ENCODE measurements around the gene SAMD13.

SAMD13 gene

DNA sequence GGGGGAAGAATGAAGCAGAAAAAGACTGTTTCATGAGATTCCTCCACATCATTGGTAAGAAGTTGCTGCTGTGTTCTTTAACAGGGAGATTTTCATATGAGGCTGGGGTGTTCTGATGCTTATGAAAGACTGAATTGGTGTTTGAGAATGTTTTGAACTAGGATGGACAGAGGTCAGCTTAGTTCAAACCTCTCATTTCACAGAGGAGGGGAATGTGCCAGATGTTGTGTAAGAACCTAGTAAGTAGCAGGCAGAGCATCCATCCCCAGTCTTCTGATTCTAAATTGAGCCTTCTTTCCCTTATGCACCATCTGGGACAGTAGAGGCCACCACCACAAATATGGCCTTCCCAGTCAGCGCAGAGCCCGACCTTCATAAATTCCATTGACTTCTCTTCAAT, 43.7 kb downstream of the SAMD13 start:
- no peak for DNase-seq (ENCODE audit: low read depth)

- DNase-seq (ENCODE audit: low read depth), result no peak
These were observed 45.9 kb downstream of the SAMD13 start for GRCh38 chr1:84347271-84347931.

- DNase-seq (ENCODE audit: low read depth), result no peak
These were observed 46.5 kb downstream of the SAMD13 start for GRCh38 chr1:84347932-84348555.

DNA sequence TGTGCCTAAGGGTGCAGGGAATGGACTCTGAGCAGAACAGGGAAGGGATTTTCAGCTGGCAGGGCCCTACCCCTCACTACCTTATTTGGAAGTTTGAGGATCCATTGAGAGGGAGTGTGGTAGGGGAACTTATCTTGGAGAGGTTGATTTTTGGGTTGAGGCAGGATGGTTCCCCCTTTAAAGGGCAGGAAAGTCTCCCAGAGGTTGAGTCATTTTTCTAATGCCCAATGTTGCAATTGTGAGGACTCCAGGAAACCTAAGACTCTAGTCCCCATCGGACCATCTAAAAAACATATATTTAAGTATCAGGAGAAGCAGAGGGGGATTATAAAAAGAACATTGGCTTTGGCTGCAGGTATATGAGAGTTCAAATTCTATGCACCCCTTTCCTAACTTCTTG, 47.3 kb downstream of the SAMD13 start:
- no peak for DNase-seq (ENCODE audit: low read depth)

- DNase-seq (ENCODE audit: low read depth), result no peak
These were observed 48.6 kb downstream of the SAMD13 start for GRCh38 chr1:84350104-84350503.

DNA sequence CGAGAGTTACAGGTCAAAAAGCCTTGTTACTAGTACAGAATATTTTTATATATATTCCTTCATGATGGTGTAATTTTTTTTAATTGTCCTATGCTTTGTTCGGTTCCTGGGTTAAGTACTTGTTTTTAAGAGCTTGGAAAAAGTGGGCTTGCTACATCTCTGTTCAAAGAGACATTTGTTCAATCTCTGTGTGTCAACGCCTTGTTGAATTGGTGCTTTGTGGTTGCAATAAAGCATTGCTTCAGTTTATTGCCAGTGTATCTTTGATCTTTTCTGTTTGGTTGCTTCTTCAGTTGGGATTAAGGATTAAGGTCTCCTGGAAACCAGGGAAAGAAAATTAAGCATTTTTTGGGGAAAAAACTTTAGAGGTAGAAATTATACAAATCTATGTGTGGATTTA, 49.0 kb downstream of the SAMD13 start:
- no peak for DNase-seq (ENCODE audit: low read depth)

GRCh38 chr1:84352298-84353106, 51.0 kb downstream of the SAMD13 start:
- no peak for DNase-seq (ENCODE audit: low read depth)

GRCh38 chr1:84353695-84354094, 52.2 kb downstream of the SAMD13 start:
- peak; percentile 52 for DNase-seq (ENCODE audit: low read depth)

GRCh38 chr1:84355556-84355955, 54.0 kb downstream of the SAMD13 start:
- DNase-seq (ENCODE audit: low read depth), result no peak

GRCh38 chr1:84356881-84357280, 55.4 kb downstream of the SAMD13 start:
- no peak for DNase-seq (ENCODE audit: low read depth)

- no peak for DNase-seq (ENCODE audit: low read depth)
These were observed 57.2 kb downstream of the SAMD13 start for GRCh38 chr1:84358695-84359094.

DNA sequence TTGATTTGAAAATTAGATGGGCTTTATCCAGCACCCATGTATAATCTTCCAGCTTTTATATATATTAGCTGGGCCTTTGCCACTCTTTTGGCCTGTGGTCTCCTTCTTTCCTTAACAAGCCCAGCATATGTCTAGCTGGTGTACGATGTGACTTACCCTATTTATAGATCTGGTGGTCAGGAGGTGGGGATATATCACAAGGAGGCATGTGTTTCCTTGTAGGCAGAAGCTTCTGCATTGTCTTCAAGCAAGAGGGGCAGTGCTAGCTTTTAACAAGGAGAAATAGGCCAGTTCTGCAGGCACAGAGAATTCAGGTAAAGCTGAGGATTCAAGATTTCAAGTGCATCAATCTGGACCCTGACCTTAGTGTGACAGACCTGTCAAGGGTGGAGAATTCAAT, 58.8 kb downstream of the SAMD13 start:
- DNase-seq (ENCODE audit: low read depth), result no peak

- no peak for DNase-seq (ENCODE audit: low read depth)
These were observed 60.3 kb downstream of the SAMD13 start for GRCh38 chr1:84361796-84362195.

GRCh38 chr1:84363019-84363418, 61.5 kb downstream of the SAMD13 start:
- DNase-seq (ENCODE audit: low read depth), result no peak

- DNase-seq (ENCODE audit: low read depth), result no peak
These were observed 62.1 kb downstream of the SAMD13 start for GRCh38 chr1:84363622-84364021.

DNA sequence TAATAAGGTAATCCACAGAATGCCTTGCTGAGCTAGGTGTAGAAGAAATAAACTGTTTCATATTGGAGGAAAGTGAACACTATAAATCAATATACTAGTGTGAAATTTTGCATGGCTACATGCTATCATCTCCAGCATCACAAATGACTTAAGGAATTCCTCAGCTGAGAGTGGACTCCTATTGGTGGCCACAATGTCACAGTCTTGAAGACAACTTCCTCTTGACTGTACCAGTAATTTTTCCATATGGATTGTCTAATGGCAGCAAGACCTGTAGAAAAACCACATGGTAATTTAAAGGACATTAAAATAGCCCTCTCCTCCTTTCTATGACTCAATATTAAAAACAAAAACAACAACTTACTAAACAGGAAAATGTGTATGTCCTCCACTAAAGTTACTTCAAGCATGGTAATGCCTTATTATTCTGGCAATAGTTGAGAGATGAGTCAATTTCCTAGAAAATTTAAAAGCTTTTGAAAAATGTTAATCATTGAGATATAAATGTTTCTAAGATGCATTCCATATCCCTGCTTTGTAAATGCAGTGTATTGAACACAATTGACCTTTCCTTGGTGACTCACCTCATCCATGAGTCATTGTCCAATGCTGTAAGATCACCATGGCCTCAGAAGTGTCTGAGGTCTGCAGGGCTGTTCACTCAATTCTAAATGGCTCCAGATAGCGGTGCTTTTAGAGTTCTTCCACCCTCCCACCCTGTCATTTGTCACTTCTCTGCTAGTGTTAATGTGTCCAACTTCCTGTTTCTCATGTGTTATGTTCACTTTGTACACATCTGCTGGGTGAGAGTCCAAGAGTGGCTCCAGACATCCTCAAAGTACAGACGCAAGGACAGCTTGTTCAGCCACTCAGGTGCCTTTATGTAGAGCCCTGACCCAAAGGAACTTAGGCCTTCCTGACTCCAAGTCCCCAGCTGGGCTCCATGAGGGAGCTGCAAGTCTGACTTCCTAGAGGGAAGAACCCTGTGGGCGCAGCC, 64.0 kb downstream of the SAMD13 start:
- DNase-seq (ENCODE audit: low read depth), result peak; percentile 93

GRCh38 chr1:84366786-84367185, 65.3 kb downstream of the SAMD13 start:
- DNase-seq (ENCODE audit: low read depth), result peak; percentile 59

DNA sequence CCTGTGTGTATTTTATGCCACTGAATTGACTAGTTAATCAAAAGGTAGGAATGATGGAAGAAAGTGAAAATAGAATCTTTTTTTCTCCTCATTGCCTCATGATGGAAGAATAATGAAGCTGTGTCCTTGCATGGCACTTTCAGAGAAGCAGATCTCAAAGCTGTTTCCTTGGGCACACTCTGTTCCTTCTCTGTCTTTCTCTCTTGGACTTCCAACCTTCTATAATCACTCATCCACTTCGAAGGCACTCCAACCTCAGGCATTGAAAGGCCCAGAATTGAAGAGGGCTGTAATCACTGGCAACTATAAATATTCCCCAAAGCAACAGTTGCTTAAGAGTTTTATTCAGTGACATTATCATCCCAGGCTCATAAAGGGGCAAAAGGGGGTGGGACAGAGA, 65.7 kb downstream of the SAMD13 start:
- no peak for DNase-seq (ENCODE audit: low read depth)

GRCh38 chr1:84368441-84368840, 66.9 kb downstream of the SAMD13 start:
- no peak for DNase-seq (ENCODE audit: low read depth)

GRCh38 chr1:84370266-84370665, 68.8 kb downstream of the SAMD13 start:
- DNase-seq (ENCODE audit: low read depth), result no peak

DNA sequence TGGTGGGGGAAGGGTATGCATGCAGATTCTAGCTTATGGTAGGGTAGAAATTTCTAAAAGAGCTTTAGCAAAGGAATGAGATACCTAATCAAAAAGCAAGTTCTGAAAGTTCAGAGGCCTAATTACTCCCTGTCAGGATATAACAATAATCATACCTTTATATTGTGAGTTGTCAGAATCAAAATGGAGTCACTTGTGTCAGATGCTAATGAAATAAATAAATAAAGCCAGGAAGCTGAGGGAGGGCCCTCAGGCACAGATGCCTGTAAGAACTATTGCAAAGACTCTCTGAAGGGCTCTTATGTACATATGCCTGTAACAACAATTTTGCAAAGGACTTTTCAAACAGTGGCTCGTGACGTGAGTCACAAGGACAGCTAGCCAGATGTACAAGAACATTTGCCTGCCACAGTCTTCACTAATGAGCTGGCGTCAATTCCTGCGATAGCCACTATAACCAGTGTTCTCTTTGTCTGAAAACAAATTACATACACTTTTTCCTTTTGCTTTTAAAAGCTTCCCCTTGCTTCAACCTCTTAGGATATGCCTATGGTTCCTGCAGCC, 69.4 kb downstream of the SAMD13 start:
- DNase-seq (ENCODE audit: low read depth), result no peak
